Measurements from ENCODE around the gene DNMT3B. TPM values are rescaled to one million over a fixed set of nuclear protein-coding genes. Genes with fewer than 3 reads are reported as not detected.

The DNMT3B gene
- total RNA-seq, 1 donor from 2014 or later: 4.7 TPM

- no peak for TF ChIP-seq CTCF (IDR thresholded peaks at IDR 0.05)
- H3K9me3 Mint-ChIP-seq (ENCODE audit: low read depth): no peaks in the 10 kb centered on the region
- H3K4me1 Mint-ChIP-seq (ENCODE audit: low read depth): peaks cover 22% of the 10 kb centered on the region
- DNase-seq (ENCODE audit: low spot score): no peak
- no peaks in the 10 kb centered on the region for H3K36me3 Mint-ChIP-seq (ENCODE audit: low read depth)
- H3K27me3 Mint-ChIP-seq (ENCODE audit: low read depth): no peaks in the 10 kb centered on the region
- H3K4me3 Mint-ChIP-seq (ENCODE audit: unreplicated experiment): no peak overlapping the region
- peak overlapping the region; percentile 82 for H3K27ac Mint-ChIP-seq (ENCODE audit: unreplicated experiment)
Measured at GRCh38 chr20:32737371-32738223, 24.6 kb upstream of the DNMT3B start.

GRCh38 chr20:32741151-32741550, 21.0 kb upstream of the DNMT3B start:
- Mint-ChIP-seq H3K9me3 (ENCODE audit: low read depth) (no peaks in the 10 kb centered on the region), H3K27ac (ENCODE audit: unreplicated experiment) (no peak overlapping the region), H3K4me3 (ENCODE audit: unreplicated experiment) (no peak overlapping the region), H3K4me1 (ENCODE audit: low read depth) (peaks cover 46% of the 10 kb centered on the region), H3K27me3 (ENCODE audit: low read depth) (no peaks in the 10 kb centered on the region), H3K36me3 (ENCODE audit: low read depth) (no peaks in the 10 kb centered on the region)
- no peak for TF ChIP-seq CTCF (IDR thresholded peaks at IDR 0.05)
- no peak for DNase-seq (ENCODE audit: low spot score)

GRCh38 chr20:32742322-32743236, 19.6 kb upstream of the DNMT3B start:
- Mint-ChIP-seq H3K27me3 (ENCODE audit: low read depth) (no peaks in the 10 kb centered on the region), H3K9me3 (ENCODE audit: low read depth) (no peaks in the 10 kb centered on the region), H3K36me3 (ENCODE audit: low read depth) (no peaks in the 10 kb centered on the region), H3K4me1 (ENCODE audit: low read depth) (peaks cover 49% of the 10 kb centered on the region), H3K27ac (ENCODE audit: unreplicated experiment) (peak overlapping the region; percentile 97), H3K4me3 (ENCODE audit: unreplicated experiment) (peak overlapping the region; percentile 99)
- peak; percentile 19 for TF ChIP-seq CTCF (IDR thresholded peaks at IDR 0.05)
- DNase-seq (ENCODE audit: low spot score): no peak

- H3K4me1 Mint-ChIP-seq (ENCODE audit: low read depth): peaks cover 40% of the 10 kb centered on the region
- no peak for TF ChIP-seq CTCF (IDR thresholded peaks at IDR 0.05)
- peak within 1 kb of the TSS; percentile 97 for H3K27ac Mint-ChIP-seq (ENCODE audit: unreplicated experiment)
- H3K27me3 Mint-ChIP-seq (ENCODE audit: low read depth): no peaks in the 10 kb centered on the region
- peak within 1 kb of the TSS; percentile 99 for H3K4me3 Mint-ChIP-seq (ENCODE audit: unreplicated experiment)
- H3K36me3 Mint-ChIP-seq (ENCODE audit: low read depth): no peaks in the 10 kb centered on the region
- DNase-seq (ENCODE audit: low spot score): no peak
- H3K9me3 Mint-ChIP-seq (ENCODE audit: low read depth): no peaks in the 10 kb centered on the region
Measured at GRCh38 chr20:32743237-32744112, 18.7 kb upstream of the DNMT3B start, which contains the start of gene COMMD7. Gene COMMD7 (minus strand): TSS chr20:32743467. CDS start chr20:32743391, 76 bp downstream.

Data from chondrocyte (in vitro differentiated cells).